ENCODE measurements around the gene CT45A8.
"Not testable (repeated sequence)": the region's sequence is repeated elsewhere in the genome, so short reads cannot be mapped to it uniquely, and the experiment has no call there.

Gene CT45A8

GRCh38 chrX:135854438-135854837 is at the start of gene CT45A8:
Gene CT45A8 (minus strand): TSS chrX:135854538. CDS start chrX:135850783, 3,755 bp downstream.
- DNase-seq (ENCODE audit: low read depth in 2 of 2), result not testable (repeated sequence)

DNA sequence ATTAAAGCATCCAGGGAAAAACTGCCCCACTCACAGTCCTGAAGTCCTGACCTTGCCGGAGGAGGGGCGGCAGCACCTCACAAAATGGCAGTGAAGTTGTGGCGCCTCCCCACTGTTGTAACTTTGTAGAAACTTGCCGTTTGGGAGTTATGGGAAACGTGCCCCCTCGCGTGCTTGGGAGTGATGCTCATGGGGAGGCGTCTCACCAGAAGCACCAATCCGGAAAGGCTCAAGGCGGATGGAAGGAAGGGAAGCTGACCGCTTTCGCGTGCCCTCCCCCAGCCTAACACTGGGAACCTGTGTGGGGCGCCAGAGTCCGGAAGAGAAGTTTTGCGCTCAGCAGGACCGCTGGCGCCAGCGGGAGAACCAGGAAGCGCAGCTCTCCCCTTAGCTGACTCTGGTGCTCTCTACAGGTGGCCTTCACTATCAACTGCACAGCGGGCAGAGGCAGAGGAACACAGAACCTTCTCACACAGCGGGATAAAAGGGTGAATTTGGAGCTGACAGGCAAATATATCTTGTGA is 39.0 kb upstream of the CT45A8 start, which contains the start of the genes CT45A10 and SAGE1:
Gene CT45A10, minus strand, starts transcription at position 151 of the 524 bp plus-strand sequence. CDS start 8,100 bp downstream, outside the sequence.
Gene SAGE1, plus strand, starts transcription at position 423 of the 524 bp plus-strand sequence. CDS start 2,527 bp downstream, outside the sequence.
- no peak for DNase-seq (ENCODE audit: low read depth in 2 of 2)

DNA sequence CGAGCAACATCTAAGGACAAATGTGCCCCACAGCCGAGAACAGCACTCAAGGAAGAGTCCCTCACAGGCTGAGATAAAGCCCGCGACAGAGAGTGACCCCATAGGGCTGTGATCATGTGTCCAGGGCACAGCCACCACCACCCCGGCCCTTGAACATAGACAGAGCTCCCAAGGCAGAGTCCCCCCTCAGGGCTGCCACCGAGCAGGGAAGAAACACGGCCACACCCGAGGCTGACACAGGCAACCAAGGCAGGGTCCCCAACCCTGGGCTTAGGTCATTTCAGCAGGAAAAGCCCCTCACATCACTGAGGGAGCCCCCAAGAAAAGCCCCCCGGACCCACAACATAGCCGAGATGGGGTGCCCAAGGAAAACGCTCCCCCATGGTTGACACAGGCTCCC is 38.4 kb upstream of the CT45A8 start:
- no peak for DNase-seq (ENCODE audit: low read depth in 2 of 2)

- no peak for DNase-seq (ENCODE audit: low read depth in 2 of 2)
Measured at GRCh38 chrX:135890087-135890585, 35.8 kb upstream of the CT45A8 start.

- DNase-seq (ENCODE audit: low read depth in 2 of 2), result peak; percentile 29 to 45
Measured at GRCh38 chrX:135888976-135889375, 34.6 kb upstream of the CT45A8 start.

DNA sequence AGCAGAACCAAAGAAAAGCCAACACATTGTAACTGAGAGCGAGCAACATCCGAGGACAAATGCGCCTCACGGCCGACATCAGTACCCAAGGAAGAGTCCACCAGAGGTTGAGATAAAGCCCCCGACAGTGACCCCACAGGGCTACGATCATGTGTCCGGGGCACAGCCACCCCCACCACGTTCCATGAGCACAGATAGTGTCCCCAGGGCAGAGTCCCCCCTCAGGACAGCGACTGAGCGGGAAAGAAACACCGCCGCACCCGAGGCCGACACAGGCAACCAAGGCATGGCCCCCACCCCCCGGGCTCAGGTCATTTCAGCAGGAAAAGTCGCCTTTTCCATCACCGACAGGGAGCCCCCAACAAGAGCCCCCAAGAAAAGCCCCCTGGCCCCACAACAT is 33.9 kb upstream of the CT45A8 start:
- DNase-seq (ENCODE audit: low read depth in 2 of 2), result not testable (repeated sequence)

GRCh38 chrX:135882741-135883140 is 28.4 kb upstream of the CT45A8 start:
- DNase-seq (ENCODE audit: low read depth in 2 of 2), result not testable (repeated sequence)

DNA sequence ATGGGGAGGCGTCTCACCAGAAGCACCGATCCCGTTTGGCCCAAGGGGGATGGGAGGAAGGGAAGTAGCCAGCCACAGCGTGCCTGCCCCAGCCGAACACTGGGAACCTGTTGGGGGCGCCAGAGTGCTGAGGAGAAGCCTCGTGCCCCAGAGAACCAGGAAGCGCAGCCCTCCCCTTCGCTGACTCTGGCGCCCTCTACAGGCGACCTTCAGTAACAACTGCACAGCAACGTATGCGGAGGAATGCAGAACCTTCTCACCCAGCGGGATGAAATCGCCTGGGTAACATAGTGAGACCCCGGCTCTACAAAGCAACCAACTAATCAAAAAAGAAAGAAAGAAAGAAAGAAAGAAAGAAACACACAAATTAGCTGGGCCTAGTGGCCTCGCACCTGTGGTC is 17.4 kb upstream of the CT45A8 start, which contains the start of gene CT45A9:
Gene CT45A9, minus strand, starts transcription at position 101 of the 400 bp plus-strand sequence. CDS start 3,751 bp downstream, outside the sequence.
- not testable (repeated sequence) for DNase-seq (ENCODE audit: low read depth in 2 of 2)

DNA sequence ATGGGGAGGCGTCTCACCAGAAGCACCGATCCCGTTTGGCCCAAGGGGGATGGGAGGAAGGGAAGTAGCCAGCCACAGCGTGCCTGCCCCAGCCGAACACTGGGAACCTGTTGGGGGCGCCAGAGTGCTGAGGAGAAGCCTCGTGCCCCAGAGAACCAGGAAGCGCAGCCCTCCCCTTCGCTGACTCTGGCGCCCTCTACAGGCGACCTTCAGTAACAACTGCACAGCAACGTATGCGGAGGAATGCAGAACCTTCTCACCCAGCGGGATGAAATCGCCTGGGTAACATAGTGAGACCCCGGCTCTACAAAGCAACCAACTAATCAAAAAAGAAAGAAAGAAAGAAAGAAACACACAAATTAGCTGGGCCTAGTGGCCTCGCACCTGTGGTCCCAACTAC is 17.2 kb downstream of the CT45A8 start, which contains the start of gene CT45A7:
Gene CT45A7, minus strand, starts transcription at position 101 of the 400 bp plus-strand sequence. CDS start 3,747 bp downstream, outside the sequence.
- DNase-seq (ENCODE audit: low read depth in 2 of 2), result not testable (repeated sequence)

- not testable (repeated sequence) for DNase-seq (ENCODE audit: low read depth in 2 of 2)
Measured at GRCh38 chrX:135819912-135820311, 34.4 kb downstream of the CT45A8 start, which contains the start of gene CT45A2. Gene CT45A2 (minus strand): TSS chrX:135820012. CDS start chrX:135816265, 3,747 bp downstream.

DNA sequence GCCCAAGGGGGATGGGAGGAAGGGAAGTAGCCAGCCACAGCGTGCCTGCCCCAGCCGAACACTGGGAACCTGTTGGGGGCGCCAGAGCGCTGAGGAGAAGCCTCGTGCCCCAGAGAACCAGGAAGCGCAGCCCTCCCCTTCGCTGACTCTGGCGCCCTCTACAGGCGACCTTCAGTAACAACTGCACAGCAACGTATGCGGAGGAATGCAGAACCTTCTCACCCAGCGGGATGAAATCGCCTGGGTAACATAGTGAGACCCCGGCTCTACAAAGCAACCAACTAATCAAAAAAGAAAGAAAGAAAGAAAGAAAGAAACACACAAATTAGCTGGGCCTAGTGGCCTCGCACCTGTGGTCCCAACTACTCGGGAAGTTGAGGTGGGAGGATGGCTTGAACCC is 51.7 kb downstream of the CT45A8 start, which contains the start of gene CT45A6:
Gene CT45A6, minus strand, starts transcription at position 101 of the 400 bp plus-strand sequence. CDS start 3,794 bp downstream, outside the sequence.
- not testable (repeated sequence) for DNase-seq (ENCODE audit: low read depth in 2 of 2)

Data from stimulated activated CD4-positive, alpha-beta T cell treated with anti-CD3 and anti-CD28 coated beads, Interleukin-4, amount 100 ng/mL, for 48 hours (primary cell).